ENCODE results near the gene FCSK.

The FCSK gene

DNA sequence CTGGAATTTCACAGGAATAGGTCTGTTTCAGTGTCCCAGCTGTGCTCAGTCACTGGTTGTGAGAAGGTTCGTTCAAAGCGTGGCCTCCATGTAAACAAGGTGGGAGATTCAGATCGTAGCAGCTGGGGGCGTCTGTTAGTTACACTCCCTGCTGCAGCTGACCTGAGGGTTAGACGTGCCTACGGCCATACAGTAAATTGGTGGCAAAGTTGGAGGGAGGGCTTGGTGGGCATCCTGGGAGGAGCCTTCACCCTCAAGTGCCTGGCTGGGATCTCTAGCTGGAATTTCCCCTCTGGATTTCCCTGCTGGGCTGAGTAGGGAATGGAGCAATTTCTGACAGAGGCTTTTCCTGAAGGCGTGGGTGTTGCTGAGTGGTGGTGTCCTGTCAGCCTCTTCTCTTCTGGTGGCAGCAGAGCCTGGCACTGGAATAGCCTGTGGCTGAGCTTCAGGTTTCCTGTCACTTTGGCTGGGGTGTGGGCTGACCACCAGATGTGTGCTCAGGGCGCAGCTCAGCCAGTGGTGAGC, 6.4 kb downstream of the FCSK start:
- H3K4me3 Mint-ChIP-seq: no peak overlapping the region
- H3K9me3 Mint-ChIP-seq: no peaks in the 10 kb centered on the region
- peaks cover 5% of the 10 kb centered on the region for H3K4me1 Mint-ChIP-seq (ENCODE audit: low read depth)
- no peaks in the 10 kb centered on the region for H3K36me3 Mint-ChIP-seq (ENCODE audit: low read depth)
- no peaks in the 10 kb centered on the region for H3K27me3 Mint-ChIP-seq (ENCODE audit: low read depth)
- H3K27ac Mint-ChIP-seq: no peak overlapping the region

DNA sequence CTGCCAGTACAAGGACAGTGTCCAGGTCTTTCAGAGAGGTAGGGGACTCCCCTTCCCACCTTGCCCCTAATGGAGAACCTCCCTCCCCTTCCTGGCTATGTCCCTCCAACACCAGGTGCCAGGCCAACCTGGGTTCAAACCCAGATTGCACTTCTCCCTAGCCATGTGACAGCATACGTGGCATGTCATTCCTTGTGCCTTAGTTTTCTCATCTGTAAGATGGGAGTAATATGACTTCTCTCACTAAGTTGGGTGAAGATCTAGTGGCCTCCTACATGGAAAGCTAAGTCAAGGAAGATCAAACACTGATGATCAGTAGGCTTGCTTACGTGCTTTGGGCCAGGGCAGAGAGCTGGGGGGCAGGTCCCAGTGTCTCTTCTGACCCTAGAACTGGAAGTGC, 8.8 kb downstream of the FCSK start:
- Mint-ChIP-seq H3K27me3 (ENCODE audit: low read depth) (no peaks in the 10 kb centered on the region), H3K36me3 (ENCODE audit: low read depth) (peaks cover 2% of the 10 kb centered on the region), H3K4me1 (ENCODE audit: low read depth) (peaks cover 1% of the 10 kb centered on the region), H3K27ac (no peak overlapping the region), H3K9me3 (no peaks in the 10 kb centered on the region), H3K4me3 (no peak overlapping the region)

DNA sequence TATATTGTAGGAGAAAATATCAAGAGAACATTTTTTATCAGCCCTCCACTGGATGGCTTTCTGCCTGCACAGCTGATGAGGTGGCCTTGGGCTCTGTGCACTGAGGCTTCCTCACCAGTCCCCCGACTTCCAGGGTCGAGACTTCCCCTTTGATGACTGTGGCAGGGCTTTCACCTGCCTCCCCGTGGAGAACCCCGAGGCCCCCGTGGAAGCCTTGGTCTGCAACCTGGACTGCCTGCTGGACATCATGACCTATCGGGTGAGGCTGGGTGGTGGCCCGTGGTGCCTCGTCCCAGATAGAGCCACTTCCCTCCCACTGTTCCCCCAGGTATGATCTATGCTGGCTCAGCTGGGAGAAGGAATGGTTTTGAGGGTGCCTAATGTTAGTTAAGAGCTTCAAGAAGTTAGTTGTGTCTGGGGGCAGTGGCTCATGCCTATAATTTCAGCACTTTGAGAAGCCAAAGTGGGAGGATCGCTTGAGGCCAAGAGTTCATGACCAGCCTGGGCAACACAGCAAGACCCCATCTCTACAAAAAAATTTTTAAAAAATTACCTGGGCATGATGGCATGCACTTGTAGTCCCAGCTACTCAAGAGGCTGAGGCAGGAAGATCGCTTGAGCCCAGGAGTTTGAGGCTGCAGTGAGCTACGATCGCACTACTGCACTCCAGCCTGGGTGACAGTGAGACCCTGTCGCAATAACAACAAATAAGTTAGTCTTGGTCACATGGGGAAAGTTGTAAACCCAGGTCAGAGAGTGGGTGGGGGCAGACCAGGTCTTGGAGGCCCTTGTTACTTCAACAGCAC, 11.8 kb downstream of the FCSK start:
- H3K36me3 Mint-ChIP-seq (ENCODE audit: low read depth): peaks cover 2% of the 10 kb centered on the region
- H3K4me1 Mint-ChIP-seq (ENCODE audit: low read depth): peaks cover 1% of the 10 kb centered on the region
- no peaks in the 10 kb centered on the region for H3K27me3 Mint-ChIP-seq (ENCODE audit: low read depth)
- no peak overlapping the region for H3K27ac Mint-ChIP-seq
- H3K9me3 Mint-ChIP-seq: no peaks in the 10 kb centered on the region
- H3K4me3 Mint-ChIP-seq: no peak overlapping the region

DNA sequence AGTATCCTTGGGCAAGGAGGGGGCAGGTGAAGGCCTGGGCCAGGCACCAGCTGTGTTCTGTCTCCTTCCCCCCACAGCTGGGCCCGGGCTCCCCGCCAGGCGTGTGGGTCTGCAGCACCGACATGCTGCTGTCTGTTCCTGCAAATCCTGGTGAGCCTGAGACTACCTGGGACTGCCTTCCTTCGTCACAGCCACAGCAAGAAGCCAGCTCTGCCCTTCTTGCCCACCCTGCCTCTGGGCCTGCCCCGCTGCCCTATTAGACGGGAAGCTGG, 12.3 kb downstream of the FCSK start:
- Mint-ChIP-seq H3K36me3 (ENCODE audit: low read depth) (peaks cover 2% of the 10 kb centered on the region), H3K4me3 (no peak overlapping the region), H3K27me3 (ENCODE audit: low read depth) (no peaks in the 10 kb centered on the region), H3K9me3 (no peaks in the 10 kb centered on the region), H3K4me1 (ENCODE audit: low read depth) (no peaks in the 10 kb centered on the region), H3K27ac (no peak overlapping the region)

DNA sequence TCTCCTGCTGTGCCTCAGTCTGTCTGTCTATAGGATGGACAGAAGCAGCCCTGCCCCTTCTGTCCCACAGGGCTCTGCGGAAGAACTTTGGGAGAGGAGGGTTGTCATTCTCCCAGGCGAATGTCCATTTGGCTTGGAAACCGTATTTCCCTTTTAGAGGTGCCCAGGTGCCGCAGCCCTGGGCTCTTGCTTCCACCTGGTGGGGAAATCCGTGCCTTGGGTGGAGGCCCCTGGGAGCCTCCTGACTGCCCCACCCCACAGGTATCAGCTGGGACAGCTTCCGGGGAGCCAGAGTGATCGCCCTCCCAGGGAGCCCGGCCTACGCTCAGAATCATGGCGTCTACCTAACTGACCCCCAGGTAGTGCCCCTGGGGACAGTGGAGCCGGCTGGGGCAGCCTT, 12.7 kb downstream of the FCSK start:
- peaks cover 2% of the 10 kb centered on the region for H3K36me3 Mint-ChIP-seq (ENCODE audit: low read depth)
- H3K4me1 Mint-ChIP-seq (ENCODE audit: low read depth): no peaks in the 10 kb centered on the region
- no peak overlapping the region for H3K4me3 Mint-ChIP-seq
- no peaks in the 10 kb centered on the region for H3K9me3 Mint-ChIP-seq
- no peak overlapping the region for H3K27ac Mint-ChIP-seq
- H3K27me3 Mint-ChIP-seq (ENCODE audit: low read depth): no peaks in the 10 kb centered on the region

DNA sequence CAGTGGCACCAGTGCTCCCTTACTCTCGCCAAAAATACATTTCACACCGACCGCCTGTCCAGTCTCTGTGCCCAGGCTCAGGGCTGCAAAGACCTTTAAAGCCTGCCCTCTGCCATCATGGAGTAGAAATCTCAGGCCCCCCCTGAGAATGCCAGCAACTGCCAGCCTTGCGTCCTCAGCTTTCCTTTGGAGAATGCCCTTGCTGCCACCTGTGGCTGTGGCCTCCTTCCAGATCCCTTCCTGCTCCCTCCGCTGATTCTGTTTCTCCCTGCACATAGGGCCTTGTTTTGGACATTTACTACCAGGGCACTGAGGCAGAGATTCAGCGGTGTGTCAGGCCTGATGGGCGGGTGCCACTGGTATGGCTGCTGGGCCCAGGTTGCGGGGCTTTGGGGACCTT, 13.2 kb downstream of the FCSK start:
- Mint-ChIP-seq H3K27me3 (ENCODE audit: low read depth) (no peaks in the 10 kb centered on the region), H3K9me3 (no peaks in the 10 kb centered on the region), H3K36me3 (ENCODE audit: low read depth) (peaks cover 2% of the 10 kb centered on the region), H3K4me1 (ENCODE audit: low read depth) (no peaks in the 10 kb centered on the region), H3K27ac (no peak overlapping the region), H3K4me3 (no peak overlapping the region)

DNA sequence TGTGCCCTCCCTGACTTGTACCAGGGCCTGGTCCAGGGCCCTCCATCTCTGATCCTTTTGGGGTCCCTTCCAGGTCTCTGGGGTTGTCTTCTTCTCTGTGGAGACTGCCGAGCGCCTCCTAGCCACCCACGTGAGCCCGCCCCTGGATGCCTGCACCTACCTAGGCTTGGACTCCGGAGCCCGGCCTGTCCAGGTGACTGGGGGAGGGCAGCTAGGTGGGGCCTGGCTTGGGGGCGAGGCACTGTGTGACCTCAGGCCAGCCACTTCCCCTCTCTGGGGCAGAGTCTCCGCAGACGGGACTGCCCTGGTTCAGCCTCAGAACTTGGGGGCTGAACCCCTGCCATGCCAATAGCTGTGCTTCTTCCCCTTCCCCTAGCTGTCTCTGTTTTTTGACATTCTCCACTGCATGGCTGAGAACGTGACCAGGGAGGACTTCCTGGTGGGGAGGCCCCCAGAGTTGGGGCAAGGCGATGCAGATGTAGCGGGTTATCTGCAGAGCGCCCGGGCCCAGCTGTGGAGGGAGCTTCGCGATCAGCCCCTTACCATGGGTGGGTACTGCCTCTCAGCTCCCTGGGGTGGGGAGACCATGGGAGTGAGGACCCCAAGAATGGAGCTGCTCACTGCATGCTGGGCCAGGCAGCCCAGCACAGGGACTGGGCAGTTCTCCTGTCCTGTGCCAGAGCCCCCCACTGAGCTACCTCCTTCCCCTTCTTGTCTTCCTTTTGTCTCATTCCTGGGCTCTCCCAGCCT, 14.6 kb downstream of the FCSK start:
- H3K4me3 Mint-ChIP-seq: no peak overlapping the region
- no peak overlapping the region for H3K27ac Mint-ChIP-seq
- no peaks in the 10 kb centered on the region for H3K27me3 Mint-ChIP-seq (ENCODE audit: low read depth)
- no peaks in the 10 kb centered on the region for H3K4me1 Mint-ChIP-seq (ENCODE audit: low read depth)
- H3K36me3 Mint-ChIP-seq (ENCODE audit: low read depth): peaks cover 2% of the 10 kb centered on the region
- H3K9me3 Mint-ChIP-seq: no peaks in the 10 kb centered on the region

DNA sequence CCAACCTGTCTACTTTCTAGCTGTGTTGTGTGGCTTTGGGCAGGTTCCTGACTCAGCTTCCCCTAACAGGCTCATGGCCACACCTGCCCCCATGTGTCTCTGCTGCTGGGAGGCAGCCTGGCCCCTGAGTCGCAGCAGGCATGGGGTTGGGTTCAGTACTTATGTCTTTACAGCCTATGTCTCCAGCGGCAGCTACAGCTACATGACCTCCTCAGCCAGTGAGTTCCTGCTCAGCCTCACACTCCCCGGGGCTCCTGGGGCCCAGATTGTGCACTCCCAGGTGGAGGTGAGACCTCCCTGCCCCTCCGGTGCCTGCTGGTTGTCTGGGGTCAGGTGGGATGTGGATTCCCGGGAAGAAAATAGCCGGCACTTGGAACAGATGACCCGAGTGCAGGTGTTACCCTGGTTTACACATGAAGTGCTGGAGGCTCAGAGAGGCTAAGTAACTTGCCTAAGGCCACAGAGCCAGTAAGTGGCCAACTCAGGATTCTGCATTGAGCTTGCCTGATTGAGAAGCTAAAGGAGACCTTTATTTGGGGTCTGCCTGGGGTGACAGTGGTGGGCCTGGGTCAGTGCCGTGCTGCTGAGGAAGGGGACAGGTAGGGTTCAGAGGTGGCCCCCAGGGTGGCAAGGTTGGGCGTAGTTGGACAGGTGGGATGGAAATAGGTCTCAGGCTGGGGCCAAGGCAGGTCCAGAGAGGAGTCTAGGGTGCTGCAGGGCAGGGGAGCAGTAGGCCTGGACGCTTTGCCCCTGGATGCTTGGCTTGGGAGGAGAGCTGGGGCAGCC, 15.9 kb downstream of the FCSK start:
- Mint-ChIP-seq H3K9me3 (no peaks in the 10 kb centered on the region), H3K27ac (no peak overlapping the region), H3K27me3 (ENCODE audit: low read depth) (no peaks in the 10 kb centered on the region), H3K4me1 (ENCODE audit: low read depth) (no peaks in the 10 kb centered on the region), H3K36me3 (ENCODE audit: low read depth) (peaks cover 2% of the 10 kb centered on the region), H3K4me3 (no peak overlapping the region)

DNA sequence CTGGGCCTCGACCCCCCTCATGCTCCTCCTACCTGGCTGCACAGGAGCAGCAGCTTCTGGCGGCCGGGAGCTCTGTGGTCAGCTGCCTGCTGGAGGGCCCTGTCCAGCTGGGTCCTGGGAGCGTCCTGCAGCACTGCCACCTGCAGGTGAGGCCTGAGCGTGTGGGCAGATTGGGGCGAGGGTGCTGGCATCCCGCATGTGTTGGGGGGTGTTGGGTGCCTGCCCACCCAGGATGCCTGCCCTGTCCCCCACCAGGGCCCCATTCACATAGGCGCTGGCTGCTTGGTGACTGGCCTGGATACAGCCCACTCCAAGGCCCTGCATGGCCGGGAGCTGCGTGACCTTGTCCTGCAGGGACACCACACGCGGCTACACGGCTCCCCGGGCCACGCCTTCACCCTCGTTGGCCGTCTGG, 16.5 kb downstream of the FCSK start:
- H3K4me1 Mint-ChIP-seq (ENCODE audit: low read depth): no peaks in the 10 kb centered on the region
- H3K36me3 Mint-ChIP-seq (ENCODE audit: low read depth): peaks cover 2% of the 10 kb centered on the region
- H3K27ac Mint-ChIP-seq: no peak overlapping the region

DNA sequence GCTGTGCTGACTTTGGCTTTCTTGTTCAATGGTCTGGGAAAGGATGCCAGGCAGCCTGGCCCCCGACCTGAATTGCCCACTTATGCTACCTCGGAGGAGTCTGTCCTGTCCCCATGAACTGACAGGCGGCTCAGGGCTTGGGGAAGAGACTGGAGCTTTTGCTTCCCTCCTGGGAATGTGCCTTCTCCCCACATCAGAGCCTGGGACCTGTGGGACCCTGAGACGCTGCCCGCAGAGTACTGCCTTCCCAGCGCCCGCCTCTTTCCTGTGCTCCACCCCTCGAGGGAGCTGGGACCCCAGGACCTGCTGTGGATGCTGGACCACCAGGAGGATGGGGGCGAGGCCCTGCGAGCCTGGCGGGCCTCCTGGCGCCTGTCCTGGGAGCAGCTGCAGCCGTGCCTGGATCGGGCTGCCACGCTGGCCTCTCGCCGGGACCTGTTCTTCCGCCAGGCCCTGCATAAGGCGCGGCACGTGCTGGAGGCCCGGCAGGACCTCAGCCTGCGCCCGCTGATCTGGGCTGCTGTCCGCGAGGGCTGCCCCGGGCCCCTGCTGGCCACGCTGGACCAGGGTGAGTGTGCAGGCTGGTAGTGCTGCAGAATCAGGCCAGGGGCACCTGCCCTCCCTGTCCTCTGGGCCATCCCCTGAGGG, 18.5 kb downstream of the FCSK start:
- H3K4me1 Mint-ChIP-seq (ENCODE audit: low read depth): peaks cover 9% of the 10 kb centered on the region
- no peak overlapping the region for H3K4me3 Mint-ChIP-seq
- peaks cover 6% of the 10 kb centered on the region for H3K36me3 Mint-ChIP-seq (ENCODE audit: low read depth)
- no peak overlapping the region for H3K27ac Mint-ChIP-seq
- no peaks in the 10 kb centered on the region for H3K27me3 Mint-ChIP-seq (ENCODE audit: low read depth)
- H3K9me3 Mint-ChIP-seq: no peaks in the 10 kb centered on the region

More for the DNA sequence above, 16.5 kb downstream of the FCSK start:
- no peaks in the 10 kb centered on the region for H3K9me3 Mint-ChIP-seq
- no peaks in the 10 kb centered on the region for H3K27me3 Mint-ChIP-seq (ENCODE audit: low read depth)
- H3K4me3 Mint-ChIP-seq: no peak overlapping the region

DNA sequence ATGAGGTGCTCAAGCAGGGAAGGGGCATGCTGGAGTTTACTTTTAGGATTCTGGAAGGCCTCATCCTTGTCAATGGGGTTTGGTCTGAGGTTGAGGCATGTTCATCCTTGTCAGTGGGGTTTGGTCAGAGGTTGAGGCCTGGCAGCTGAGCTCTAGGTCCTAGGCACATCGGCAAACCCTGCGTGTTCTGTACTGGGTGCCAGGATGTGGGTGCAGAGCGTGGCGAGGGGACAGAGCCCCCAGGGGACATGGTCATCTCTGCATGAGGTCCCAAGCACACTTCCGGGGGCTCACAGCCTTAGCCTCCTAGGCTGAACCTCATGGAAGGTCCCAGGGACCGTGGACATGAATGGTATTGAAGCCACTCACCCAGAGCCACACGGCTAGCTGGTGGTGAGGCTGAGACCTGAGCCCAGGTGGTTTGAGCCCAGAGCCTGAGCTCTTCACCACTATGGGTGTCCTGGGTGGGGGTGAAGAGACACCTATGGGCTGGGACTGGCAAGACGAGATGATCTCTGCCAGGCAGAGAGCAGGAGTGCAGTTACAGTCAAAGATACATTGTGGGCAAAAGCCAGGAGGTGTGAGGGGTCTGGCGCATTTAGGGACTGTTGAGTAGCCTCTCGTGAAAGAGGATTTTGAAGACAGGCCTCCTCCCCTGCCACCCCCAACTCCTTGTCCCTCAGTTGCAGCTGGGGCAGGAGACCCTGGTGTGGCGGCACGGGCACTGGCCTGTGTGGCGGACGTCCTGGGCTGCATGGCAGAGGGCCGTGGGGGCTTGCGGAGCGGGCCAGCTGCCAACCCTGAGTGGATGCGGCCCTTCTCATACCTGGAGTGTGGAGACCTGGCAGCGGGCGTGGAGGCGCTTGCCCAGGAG, 19.3 kb downstream of the FCSK start:
- no peak overlapping the region for H3K4me3 Mint-ChIP-seq
- peaks cover 7% of the 10 kb centered on the region for H3K36me3 Mint-ChIP-seq (ENCODE audit: low read depth)
- no peaks in the 10 kb centered on the region for H3K9me3 Mint-ChIP-seq
- no peaks in the 10 kb centered on the region for H3K27me3 Mint-ChIP-seq (ENCODE audit: low read depth)
- peaks cover 11% of the 10 kb centered on the region for H3K4me1 Mint-ChIP-seq (ENCODE audit: low read depth)
- no peak overlapping the region for H3K27ac Mint-ChIP-seq

DNA sequence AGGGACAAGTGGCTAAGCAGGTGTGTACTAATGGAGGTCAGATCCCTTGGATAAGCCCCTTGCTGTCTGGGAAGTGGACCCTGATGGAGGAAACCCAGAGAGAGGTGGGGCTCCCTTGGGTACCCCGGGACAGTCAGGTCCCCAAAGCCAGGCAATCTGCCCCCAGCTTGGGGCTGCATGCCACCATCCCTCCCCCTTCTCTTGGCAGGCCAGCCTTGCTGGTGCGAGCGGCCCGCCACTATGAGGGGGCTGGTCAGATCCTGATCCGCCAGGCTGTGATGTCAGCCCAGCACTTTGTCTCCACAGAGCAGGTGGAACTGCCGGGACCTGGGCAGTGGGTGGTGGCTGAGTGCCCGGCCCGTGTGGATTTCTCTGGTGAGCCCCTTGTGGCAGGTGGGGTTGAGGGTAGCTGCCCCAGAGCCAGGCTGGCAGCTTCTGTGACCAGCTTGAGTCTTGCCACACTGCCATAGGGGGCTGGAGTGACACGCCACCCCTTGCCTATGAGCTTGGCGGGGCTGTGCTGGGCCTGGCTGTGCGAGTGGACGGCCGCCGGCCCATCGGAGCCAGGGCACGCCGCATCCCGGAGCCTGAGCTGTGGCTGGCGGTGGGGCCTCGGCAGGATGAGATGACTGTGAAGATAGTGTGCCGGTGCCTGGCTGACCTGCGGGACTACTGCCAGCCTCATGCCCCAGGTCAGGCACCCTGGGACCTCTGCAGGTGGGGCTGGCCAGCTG, 20.1 kb downstream of the FCSK start:
- H3K36me3 Mint-ChIP-seq (ENCODE audit: low read depth): peaks cover 7% of the 10 kb centered on the region
- no peak overlapping the region for H3K27ac Mint-ChIP-seq
- no peaks in the 10 kb centered on the region for H3K27me3 Mint-ChIP-seq (ENCODE audit: low read depth)
- no peak overlapping the region for H3K4me3 Mint-ChIP-seq
- no peaks in the 10 kb centered on the region for H3K9me3 Mint-ChIP-seq
- peaks cover 14% of the 10 kb centered on the region for H3K4me1 Mint-ChIP-seq (ENCODE audit: low read depth)

Data from T-helper 1 cell treated with Interleukin-12 subunit alpha and Interleukin-12 subunit beta and Interleukin-4 antibody, amounts not matched to agents 30 μg/mL and 1 μg/mL, for 36 hours (primary cell).